Activated CD4-positive, alpha-beta memory T cell treated with anti-CD3 and anti-CD28 coated beads, Interleukin-2, amount 10 ng/mL, durations not matched to agents 7 days and 5 days (primary cell): ENCODE results near the gene DSE. TPM values are rescaled to one million over a fixed set of nuclear protein-coding genes. Genes with fewer than 3 reads are reported as not detected.

ENCODE experiments used
- CTCF ChIA-PET: fragments of 350-600 bp; sonication (Branson Sonifier 250); formaldehyde crosslinking; loops from one replicate; lab custom pipeline; 2021; ENCODE audit warnings: antibody characterized with exemption, inconsistent platforms; lab: Charles Lee
- POLR2A ChIA-PET: fragments of 350-600 bp; sonication (Branson Sonifier 250); formaldehyde crosslinking; loops from one replicate; lab custom pipeline; 2021; ENCODE audit warnings: antibody characterized with exemption; lab: Charles Lee
- DNase-seq: peaks from one replicate; pipeline ENCODE4 v3.0.0-alpha.2; 2020
- H3K27ac Mint-ChIP-seq: one replicate; pipeline ENCODE4 v1.8.0; 2021; ENCODE audit warnings: mild to moderate bottlenecking, mixed read lengths
- H3K27me3 Mint-ChIP-seq: one replicate; pipeline ENCODE4 v1.8.0; 2021; ENCODE audit warnings: mixed read lengths
- H3K36me3 Mint-ChIP-seq: one replicate; pipeline ENCODE4 v1.8.0; 2021; ENCODE audit warnings: low read depth, mixed read lengths
- H3K4me1 Mint-ChIP-seq: one replicate; pipeline ENCODE4 v1.8.0; 2021; ENCODE audit warnings: mixed read lengths
- H3K4me3 Mint-ChIP-seq: one replicate; pipeline ENCODE4 v1.8.0; 2021; ENCODE audit warnings: mild to moderate bottlenecking, mixed read lengths
- H3K9me3 Mint-ChIP-seq: one replicate; pipeline ENCODE4 v1.8.0; 2021; ENCODE audit warnings: mixed read lengths
- total RNA-seq, 2 experiments: library from RNA; stranded (reverse); gene quantifications; one replicate each; pipeline ENCODE4 v1.2.3, GENCODE V29; 2021

The DSE gene
- total RNA-seq, 2 experiments from 2014 or later, result 5.1 to 7.5 TPM

GRCh38 chr6:116485559-116486184 lies 114.9 kb downstream of the DSE start:
- Mint-ChIP-seq H3K27me3 (peaks cover 54% of the 10 kb centered on the region), H3K4me3 (no peak overlapping the region), H3K4me1 (no peaks in the 10 kb centered on the region), H3K27ac (no peak overlapping the region), H3K9me3 (no peaks in the 10 kb centered on the region), H3K36me3 (no peaks in the 10 kb centered on the region)
- POLR2A ChIA-PET, result no interaction called here
- CTCF ChIA-PET, result no interaction called here
- no peak for DNase-seq

- ChIA-PET POLR2A (no interaction called here), CTCF (no interaction called here)
- H3K27ac Mint-ChIP-seq, result no peak overlapping the region
- H3K27me3 Mint-ChIP-seq, result peaks cover 34% of the 10 kb centered on the region
- no peaks in the 10 kb centered on the region for H3K36me3 Mint-ChIP-seq
- no peak overlapping the region for H3K4me3 Mint-ChIP-seq
- no peaks in the 10 kb centered on the region for H3K4me1 Mint-ChIP-seq
- H3K9me3 Mint-ChIP-seq, result no peaks in the 10 kb centered on the region
- no peak for DNase-seq
These were observed 121.0 kb downstream of the DSE start for GRCh38 chr6:116491610-116492330.

- Mint-ChIP-seq H3K9me3 (no peaks in the 10 kb centered on the region), H3K36me3 (no peaks in the 10 kb centered on the region), H3K4me3 (no peak overlapping the region), H3K4me1 (no peaks in the 10 kb centered on the region), H3K27ac (no peak overlapping the region), H3K27me3 (peaks cover 30% of the 10 kb centered on the region)
- ChIA-PET CTCF (no interaction called here), POLR2A (no interaction called here)
- no peak for DNase-seq
These were observed 121.8 kb downstream of the DSE start for GRCh38 chr6:116492331-116493067.

Other genes with a start within 250 kb of the DSE start
- gene COL10A1, start 244.8 kb upstream of the DSE start, total RNA-seq, result not detected
- 10 to 100 TPM; 16.9 TPM for gene TSPYL4, start 116.9 kb upstream of the DSE start, total RNA-seq
- gene TSPYL1, start 91.0 kb upstream of the DSE start, total RNA-seq, result 10 to 100 TPM; 47.6 to 48.4 TPM
- 10 to 100 TPM; 11.2 to 13.1 TPM for gene CALHM6, start 90.4 kb downstream of the DSE start, total RNA-seq
- not detected for gene CALHM5, start 140.7 kb downstream of the DSE start, total RNA-seq
- not detected for gene TRAPPC3L, start 174.7 kb downstream of the DSE start, total RNA-seq
- not detected for gene CALHM4, start 182.8 kb downstream of the DSE start, total RNA-seq
- gene RWDD1, start 200.6 kb downstream of the DSE start, total RNA-seq, result 10 to 100 TPM; 37.8 to 39.5 TPM
- gene RSPH4A, start 245.5 kb downstream of the DSE start, total RNA-seq, result under 1 TPM; 0.10 to 0.15 TPM